GM19463 (cell line): ENCODE data around the gene TNFRSF11A.

Source experiments
- ATAC-seq: cut with Tn5 transposase; IDR thresholded peaks from one replicate; pipeline ENCODE4 v1.9.1; 2021; ENCODE audit warnings: mild to moderate bottlenecking, moderate library complexity; ENCODE audit not compliant: unreplicated experiment

TNFRSF11A gene

DNA sequence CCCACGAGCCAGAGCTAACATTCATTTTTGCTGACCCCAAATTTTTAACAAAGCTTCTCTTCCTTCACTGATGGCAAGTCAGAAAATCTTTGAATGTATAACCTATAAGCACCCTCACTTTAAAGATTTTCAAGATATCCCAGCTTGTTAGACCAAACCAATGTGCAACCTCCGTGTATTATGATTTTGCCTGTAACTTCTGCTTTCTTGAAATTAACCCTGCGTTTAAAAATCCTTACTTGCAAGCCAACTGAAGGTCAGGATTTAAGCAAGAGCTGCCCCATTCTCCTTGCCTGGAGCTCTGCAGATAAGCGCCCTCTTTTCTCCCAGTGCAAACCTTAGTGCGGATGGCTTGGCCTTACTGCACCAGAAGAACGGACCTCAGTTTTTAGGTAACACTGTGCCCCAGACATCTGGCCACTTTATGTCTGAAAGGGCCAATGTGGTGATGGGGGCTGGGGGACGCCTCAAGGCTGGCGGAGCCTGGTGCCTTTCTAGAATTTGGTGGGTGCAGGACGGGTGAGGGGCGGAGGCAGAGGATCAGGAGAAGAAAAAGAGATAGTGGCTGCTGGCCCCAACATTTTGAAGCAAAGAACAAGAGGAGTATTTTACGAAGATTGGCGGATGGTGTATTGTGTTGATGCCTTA, 805 bp upstream of the TNFRSF11A start:
- ATAC-seq: no peak

DNA sequence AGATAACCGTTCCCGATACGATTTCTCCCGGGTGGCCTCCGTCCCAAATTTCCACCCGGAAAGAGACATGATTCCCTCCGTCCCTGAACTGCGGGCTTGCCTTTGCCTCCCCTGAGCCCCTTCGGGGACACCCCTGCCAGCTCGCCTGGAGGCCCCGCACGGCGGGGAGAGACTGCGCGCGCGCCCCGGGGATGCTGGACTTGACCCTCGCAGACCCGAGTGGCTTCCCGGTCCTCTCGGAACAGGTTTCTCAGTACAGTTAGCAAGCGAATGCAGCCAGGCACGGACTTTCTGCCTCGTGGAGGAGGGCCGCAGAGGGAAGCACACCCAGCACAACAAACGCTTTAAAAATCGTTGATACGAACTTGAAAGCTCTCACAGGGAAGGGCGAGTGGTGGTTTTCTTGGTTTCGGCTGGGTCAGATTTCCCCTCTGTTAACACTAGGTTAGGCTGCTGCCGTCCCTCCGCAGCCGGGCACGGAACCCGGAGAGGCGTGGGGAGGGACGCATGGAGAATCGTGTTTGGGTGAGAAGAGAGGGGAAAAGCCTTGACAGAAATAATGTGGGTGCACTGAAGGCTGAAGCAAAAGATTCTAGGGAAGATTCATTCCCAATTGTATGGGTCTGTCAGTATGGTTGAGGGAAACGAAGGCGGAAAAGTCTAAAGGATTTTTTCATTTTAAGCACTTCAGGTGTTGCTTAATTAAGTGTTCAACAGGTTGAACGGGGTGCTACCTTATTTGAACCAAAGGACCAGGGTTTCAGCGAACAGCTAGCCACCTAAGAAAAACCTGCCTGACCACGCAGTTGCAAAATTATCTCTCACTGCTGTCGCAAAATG, 916 bp downstream of the TNFRSF11A start:
- peak; percentile 20 for ATAC-seq

- ATAC-seq: no peak
These were observed 1.7 kb downstream of the TNFRSF11A start for GRCh38 chr18:62326646-62327348.

DNA sequence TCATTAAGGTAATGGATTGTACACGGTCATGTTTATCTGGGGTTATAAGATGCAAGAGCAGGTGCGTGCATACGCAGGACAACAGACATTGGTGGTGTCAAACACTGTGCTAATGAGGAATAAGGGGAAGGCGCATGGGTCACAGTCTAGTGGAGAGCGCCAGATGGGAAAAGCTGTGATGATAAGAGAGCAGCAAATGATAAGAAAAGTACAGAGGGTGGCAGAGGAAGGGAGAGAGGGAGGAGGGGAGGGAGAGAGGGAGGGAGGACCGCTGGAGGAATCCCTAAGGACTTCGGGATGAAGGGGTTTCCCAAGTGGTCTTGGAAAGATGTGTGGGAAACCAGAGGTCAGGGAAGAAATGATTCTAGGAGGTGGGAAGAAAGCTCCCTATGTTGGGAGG, 2.9 kb downstream of the TNFRSF11A start:
- ATAC-seq: no peak

GRCh38 chr18:62328586-62329525, 3.7 kb downstream of the TNFRSF11A start:
- ATAC-seq: no peak

- ATAC-seq: peak; percentile 37
These were observed 4.8 kb downstream of the TNFRSF11A start for GRCh38 chr18:62329691-62330454.

DNA sequence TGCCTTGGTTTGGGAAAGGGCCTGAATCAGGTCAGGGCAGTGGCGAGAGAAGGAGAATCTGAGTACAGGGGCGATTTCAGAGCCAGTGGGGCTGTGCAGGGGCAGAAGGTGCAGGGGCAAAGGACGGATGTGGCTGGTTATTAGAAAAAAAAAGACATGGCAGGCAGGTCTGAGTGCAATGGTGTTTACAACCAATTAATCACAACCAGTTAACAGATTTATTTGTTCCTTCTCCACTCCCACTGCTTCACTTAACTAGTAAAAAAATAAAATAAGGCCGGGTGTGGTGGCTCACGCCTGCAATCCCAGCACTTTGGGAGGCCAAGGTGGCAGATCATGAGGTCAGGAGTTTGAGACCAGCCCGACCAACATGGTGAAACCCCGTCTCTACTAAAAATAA, 5.5 kb downstream of the TNFRSF11A start:
- no peak for ATAC-seq

DNA sequence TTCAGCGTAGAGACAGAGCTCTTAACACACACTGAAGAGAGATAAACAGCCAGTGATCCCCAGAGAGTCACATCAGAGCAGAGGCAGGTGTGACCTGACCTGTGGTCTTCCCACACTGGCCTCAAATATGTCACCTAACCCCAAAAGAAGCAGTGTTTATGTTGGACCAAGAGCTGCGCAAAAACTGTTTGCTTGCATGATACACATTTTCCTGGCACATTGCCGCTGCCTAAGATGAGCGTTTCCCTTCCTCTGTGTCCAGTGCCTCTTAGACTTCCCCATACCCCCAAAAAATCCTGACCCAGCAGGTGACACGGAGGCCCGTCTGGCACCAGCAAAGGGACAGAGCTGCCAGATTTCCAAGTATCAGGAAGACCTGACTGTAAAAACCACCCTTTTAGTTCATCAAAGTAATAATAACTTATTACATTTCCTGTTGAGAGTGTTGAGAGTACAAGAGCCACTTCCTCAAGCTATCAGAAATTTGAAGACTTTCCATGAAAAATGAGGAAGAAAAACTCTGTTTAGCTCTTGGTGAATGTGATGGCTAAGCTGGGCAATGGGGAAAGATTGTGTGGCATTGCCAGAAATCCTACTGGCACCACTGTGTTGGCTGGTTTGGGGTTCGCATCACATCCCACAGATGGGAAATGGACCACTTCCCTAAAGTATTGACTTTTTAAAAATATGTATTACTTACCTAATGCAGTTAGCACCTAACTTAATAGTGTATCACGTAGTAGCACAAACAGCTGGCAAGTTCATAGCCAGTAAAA, 6.7 kb downstream of the TNFRSF11A start:
- no peak for ATAC-seq

- no peak for ATAC-seq
These were observed 7.3 kb downstream of the TNFRSF11A start for GRCh38 chr18:62332431-62332830.

DNA sequence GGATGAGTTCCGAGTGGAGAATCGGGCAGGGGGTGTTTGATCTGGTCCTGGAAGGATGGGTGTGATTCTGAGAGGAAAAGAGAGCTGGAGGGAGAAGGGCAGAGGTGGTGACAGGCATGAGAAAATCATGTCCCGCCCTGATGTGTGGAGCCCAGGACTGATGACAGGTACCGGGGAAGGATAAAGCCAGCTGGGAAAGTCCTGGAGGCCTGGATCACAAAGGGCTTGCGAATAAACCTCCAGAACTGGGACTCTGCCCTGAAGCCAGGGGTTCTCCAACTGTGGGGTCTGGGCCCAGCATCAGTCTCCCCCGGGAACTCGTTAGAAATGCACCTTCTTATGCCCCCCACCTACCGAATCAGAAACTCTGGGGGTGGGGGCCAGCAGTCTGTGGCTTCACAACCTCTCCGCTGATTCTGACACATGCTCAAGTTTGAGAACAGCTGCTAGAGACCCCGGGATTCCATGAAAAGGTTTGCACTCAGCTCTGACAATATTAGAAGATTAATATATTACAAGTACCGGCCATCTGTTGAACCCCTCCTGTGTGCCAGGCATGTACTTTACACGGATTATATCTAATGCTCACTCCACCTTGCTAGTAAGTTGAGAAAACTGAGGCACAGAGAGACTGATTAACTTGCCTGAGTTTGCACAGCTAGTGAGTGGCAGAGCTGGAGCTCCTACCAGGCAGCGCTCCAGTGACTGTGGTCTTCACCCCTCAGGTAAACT, 8.0 kb downstream of the TNFRSF11A start:
- no peak for ATAC-seq

- no peak for ATAC-seq
These were observed 9.0 kb downstream of the TNFRSF11A start for GRCh38 chr18:62334120-62334519.

GRCh38 chr18:62335494-62335893, 10.4 kb downstream of the TNFRSF11A start:
- no peak for ATAC-seq

DNA sequence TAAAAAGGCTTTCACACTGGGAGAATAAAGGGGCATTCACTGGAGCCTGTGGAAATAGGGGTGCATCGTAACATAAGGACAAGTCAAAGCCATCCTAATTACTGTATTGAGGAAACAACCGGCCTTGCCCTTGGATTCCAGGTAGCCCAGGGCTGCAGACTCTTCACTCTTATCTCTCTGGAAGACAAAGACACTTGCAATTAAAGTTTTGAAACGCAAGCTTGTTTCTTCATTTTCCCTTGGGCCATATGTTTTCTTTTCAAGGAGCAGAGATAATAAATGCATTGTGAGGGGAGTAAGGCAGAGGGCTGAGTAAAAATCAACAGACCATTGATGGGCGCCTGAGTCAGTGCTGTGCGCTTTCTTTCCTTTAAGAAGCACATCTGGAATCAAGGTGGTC, 11.5 kb downstream of the TNFRSF11A start:
- no peak for ATAC-seq

GRCh38 chr18:62337336-62337735, 12.2 kb downstream of the TNFRSF11A start:
- no peak for ATAC-seq

DNA sequence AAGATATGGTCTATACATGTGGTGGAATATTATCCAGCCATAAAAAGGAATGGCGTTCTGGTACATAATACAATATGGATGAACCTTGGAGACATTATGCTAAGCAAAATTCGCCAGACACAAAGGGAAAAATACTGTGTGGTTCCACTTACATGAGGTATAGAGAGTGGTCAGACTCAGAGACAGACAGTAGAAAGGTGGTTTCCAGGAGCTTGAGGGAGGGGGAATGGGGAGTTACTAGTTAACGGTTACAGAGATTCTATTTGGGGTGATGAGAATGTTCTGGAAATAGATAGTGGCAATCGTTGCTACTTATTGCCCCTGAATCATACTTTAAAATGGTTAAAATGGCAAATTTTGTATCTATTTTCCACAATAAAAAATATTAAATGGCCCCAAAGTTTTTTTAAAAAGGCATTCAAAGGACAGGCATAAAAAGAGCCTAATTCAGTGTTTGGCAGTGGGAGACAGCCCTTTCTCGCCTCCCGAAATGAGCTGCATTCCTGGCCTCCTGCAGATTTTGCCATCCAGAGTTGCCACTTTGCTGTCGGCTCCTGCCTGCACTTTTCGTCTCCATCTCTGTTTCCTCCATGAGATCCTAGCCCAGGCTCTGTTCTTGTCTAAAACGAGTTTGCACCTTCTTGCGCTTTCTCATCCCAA, 13.5 kb downstream of the TNFRSF11A start:
- ATAC-seq: peak; percentile 80

GRCh38 chr18:62339106-62339988, 14.2 kb downstream of the TNFRSF11A start:
- no peak for ATAC-seq

GRCh38 chr18:62340996-62341395, 15.9 kb downstream of the TNFRSF11A start:
- ATAC-seq: no peak
